HL-60 (cell line): Measurements from ENCODE around the gene APOBEC3A.

Experiments used
- DNase-seq, 2 experiments: peaks; one replicate each; pipeline ENCODE4 v3.0.0-alpha.2; 2010 to 2020; ENCODE audit warnings: low read depth in 1 of 2, low spot score in 1 of 2
- H3K27ac ChIP-seq: fragments of 250-450 bp; sonication (Bioruptor Pico); replicated peaks from 2 replicates; pipeline ENCODE4 v1.5.1; 2020; ENCODE audit warnings: mild to moderate bottlenecking, moderate library complexity
- H3K27me3 ChIP-seq: fragments of 250-450 bp; sonication (Bioruptor Pico); 2 replicates; pipeline ENCODE4 v1.5.1; 2021; ENCODE audit warnings: mild to moderate bottlenecking, moderate library complexity; ENCODE audit not compliant: insufficient read depth, poor library complexity, severe bottlenecking
- H3K4me3 ChIP-seq: replicated peaks from 2 replicates; pipeline ENCODE4 v1.5.1; 2011; ENCODE audit warnings: mild to moderate bottlenecking, control low read depth, low read length; ENCODE audit not compliant: insufficient read depth
- GABPA ChIP-seq: IDR thresholded peaks from 2 replicates; pipeline ENCODE4 v1.6.1; 2012; ENCODE audit warnings: low read depth
- POLR2AphosphoS5 ChIP-seq: IDR thresholded peaks from 2 replicates; pipeline ENCODE4 v1.6.1; 2012; ENCODE audit warnings: low read depth
- SPI1 ChIP-seq: IDR thresholded peaks from 2 replicates; pipeline ENCODE4 v1.6.1; 2012; ENCODE audit warnings: low read depth, mild to moderate bottlenecking, borderline replicate concordance
- TF ChIP-seq, protein P1 (sequence below): IDR thresholded peaks from 2 replicates; pipeline ENCODE4 v1.6.1; 2012; ENCODE audit warnings: low read depth; ENCODE audit not compliant: insufficient replicate concordance
- TF ChIP-seq, protein P2 (sequence below): IDR thresholded peaks from one replicate; pipeline ENCODE4 v1.5.1; 2011; ENCODE audit warnings: low read length, control low read depth, inconsistent platforms; ENCODE audit not compliant: insufficient read depth

Gene APOBEC3A

DNA sequence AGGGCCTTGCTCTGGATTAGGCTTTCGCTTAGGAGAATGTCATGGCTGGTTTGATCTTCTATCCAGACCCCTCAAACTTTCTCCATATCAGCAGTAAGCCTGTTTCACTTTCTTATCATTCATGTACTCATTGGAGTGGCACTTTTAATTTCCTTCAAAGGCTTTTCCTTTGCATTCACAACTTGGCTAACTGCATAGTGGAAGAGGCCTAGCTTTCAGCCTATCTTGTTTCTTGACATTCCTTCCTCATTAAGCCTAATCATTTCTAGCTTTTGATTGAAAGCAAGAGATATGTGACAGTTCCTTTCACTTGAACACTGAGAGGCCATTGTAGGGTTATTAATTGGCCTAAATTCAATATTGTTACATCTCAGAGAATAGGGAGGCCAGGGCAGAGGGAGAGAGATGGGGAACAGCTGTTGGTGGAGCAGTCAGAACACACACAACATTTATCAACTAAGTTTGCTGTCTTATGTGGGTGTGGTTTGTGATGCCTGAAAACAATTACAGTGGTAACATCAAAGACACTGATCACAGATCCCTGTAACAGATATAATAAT is 37.7 kb upstream of the APOBEC3A start:
- TF ChIP-seq POLR2AphosphoS5 (no peak), GABPA (no peak), SPI1 (no peak)
- TF ChIP-seq, protein P1, sequence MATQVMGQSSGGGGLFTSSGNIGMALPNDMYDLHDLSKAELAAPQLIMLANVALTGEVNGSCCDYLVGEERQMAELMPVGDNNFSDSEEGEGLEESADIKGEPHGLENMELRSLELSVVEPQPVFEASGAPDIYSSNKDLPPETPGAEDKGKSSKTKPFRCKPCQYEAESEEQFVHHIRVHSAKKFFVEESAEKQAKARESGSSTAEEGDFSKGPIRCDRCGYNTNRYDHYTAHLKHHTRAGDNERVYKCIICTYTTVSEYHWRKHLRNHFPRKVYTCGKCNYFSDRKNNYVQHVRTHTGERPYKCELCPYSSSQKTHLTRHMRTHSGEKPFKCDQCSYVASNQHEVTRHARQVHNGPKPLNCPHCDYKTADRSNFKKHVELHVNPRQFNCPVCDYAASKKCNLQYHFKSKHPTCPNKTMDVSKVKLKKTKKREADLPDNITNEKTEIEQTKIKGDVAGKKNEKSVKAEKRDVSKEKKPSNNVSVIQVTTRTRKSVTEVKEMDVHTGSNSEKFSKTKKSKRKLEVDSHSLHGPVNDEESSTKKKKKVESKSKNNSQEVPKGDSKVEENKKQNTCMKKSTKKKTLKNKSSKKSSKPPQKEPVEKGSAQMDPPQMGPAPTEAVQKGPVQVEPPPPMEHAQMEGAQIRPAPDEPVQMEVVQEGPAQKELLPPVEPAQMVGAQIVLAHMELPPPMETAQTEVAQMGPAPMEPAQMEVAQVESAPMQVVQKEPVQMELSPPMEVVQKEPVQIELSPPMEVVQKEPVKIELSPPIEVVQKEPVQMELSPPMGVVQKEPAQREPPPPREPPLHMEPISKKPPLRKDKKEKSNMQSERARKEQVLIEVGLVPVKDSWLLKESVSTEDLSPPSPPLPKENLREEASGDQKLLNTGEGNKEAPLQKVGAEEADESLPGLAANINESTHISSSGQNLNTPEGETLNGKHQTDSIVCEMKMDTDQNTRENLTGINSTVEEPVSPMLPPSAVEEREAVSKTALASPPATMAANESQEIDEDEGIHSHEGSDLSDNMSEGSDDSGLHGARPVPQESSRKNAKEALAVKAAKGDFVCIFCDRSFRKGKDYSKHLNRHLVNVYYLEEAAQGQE, result no peak
- TF ChIP-seq, protein P2, sequence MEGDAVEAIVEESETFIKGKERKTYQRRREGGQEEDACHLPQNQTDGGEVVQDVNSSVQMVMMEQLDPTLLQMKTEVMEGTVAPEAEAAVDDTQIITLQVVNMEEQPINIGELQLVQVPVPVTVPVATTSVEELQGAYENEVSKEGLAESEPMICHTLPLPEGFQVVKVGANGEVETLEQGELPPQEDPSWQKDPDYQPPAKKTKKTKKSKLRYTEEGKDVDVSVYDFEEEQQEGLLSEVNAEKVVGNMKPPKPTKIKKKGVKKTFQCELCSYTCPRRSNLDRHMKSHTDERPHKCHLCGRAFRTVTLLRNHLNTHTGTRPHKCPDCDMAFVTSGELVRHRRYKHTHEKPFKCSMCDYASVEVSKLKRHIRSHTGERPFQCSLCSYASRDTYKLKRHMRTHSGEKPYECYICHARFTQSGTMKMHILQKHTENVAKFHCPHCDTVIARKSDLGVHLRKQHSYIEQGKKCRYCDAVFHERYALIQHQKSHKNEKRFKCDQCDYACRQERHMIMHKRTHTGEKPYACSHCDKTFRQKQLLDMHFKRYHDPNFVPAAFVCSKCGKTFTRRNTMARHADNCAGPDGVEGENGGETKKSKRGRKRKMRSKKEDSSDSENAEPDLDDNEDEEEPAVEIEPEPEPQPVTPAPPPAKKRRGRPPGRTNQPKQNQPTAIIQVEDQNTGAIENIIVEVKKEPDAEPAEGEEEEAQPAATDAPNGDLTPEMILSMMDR, result no peak
- H3K27ac ChIP-seq, result no peak overlapping the region
- peaks cover 8% of the 10 kb centered on the region for H3K27me3 ChIP-seq
- no peak for DNase-seq
- no peak overlapping the region for H3K4me3 ChIP-seq

DNA sequence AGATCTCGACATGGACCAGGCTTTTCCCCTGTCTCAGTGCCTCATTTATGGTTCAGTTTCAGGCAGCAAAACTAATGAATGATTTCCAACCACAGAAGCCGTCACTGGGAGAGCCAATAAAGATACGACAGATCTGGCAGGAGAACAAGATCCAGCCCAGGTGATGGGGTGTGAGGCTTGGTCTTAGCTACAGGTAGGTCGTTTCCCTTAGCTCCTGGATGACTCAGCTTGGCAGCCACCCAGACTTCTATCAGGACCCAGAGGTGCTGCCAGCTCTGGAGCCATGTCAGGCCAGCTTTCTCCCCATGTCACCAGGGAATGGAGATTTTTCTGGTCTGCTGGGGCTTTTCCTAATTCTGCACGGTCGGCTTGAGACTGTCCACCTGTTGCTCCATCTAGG is 36.3 kb upstream of the APOBEC3A start:
- Histone ChIP-seq H3K27ac (no peak overlapping the region), H3K4me3 (no peak overlapping the region), H3K27me3 (peaks cover 14% of the 10 kb centered on the region)
- no peak for TF ChIP-seq GABPA
- TF ChIP-seq, protein P1, result no peak
- no peak for DNase-seq

DNA sequence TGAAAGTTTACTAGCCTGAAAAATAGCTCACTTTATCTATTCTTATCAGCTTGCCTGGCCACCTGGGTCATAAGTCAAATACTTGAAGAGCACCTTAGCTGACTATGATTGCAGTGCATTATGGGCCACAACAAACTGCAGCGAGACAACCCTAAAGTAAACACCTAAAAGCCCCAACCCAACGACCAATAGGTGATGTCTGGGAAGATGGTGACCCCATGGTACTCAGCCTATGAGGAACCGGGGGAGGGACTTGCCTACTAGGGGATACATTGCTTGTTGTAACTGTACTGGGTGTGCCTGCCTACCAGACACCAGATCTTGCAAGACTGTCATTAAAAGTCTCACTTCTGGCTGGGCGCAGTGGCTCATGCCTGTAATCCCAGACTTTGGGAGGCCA is 35.6 kb upstream of the APOBEC3A start:
- DNase-seq, result no peak
- H3K27ac ChIP-seq, result no peak overlapping the region
- no peak overlapping the region for H3K4me3 ChIP-seq

More for the DNA sequence above, 35.6 kb upstream of the APOBEC3A start:
- TF ChIP-seq, protein P2, result no peak
- TF ChIP-seq SPI1 (no peak), GABPA (no peak), POLR2AphosphoS5 (no peak)
- TF ChIP-seq, protein P1, result no peak
- H3K27me3 ChIP-seq, result peaks cover 14% of the 10 kb centered on the region
